Loucy (cell line): Measurements from ENCODE around the gene FAXDC2.

Source experiments
- H2AFZ ChIP-seq: fragments of 200-600 bp; sonication (generic); 2 replicates; pipeline ENCODE4 v1.6.0; 2016; ENCODE audit warnings: antibody characterized with exemption, mild to moderate bottlenecking, low read length, moderate library complexity
- H3F3A ChIP-seq: fragments of 200-600 bp; 2 replicates; pipeline ENCODE4 v1.6.0; 2016; ENCODE audit warnings: antibody characterized with exemption, low read depth, mild to moderate bottlenecking
- H3K27me3 ChIP-seq: fragments of 200-600 bp; sonication (generic); 2 replicates; pipeline ENCODE4 v1.6.1; 2014; ENCODE audit warnings: low read length, mild to moderate bottlenecking; ENCODE audit not compliant: insufficient read depth, poor library complexity, severe bottlenecking
- H3K36me3 ChIP-seq: fragments of 200-600 bp; sonication (generic); 2 replicates; pipeline ENCODE4 v1.6.1; 2016; ENCODE audit warnings: low read length; ENCODE audit not compliant: insufficient read depth
- H3K4me1 ChIP-seq: fragments of 200-600 bp; sonication (generic); 2 replicates; pipeline ENCODE4 v1.5.1; 2014; ENCODE audit warnings: low read length, mild to moderate bottlenecking; ENCODE audit not compliant: insufficient read depth, poor library complexity, severe bottlenecking
- H3K4me2 ChIP-seq: fragments of 200-600 bp; sonication (generic); 2 replicates; pipeline ENCODE4 v1.6.0; 2014; ENCODE audit warnings: antibody characterized with exemption, low read length, low read depth, mild to moderate bottlenecking; ENCODE audit not compliant: poor library complexity, severe bottlenecking
- H3K4me3 ChIP-seq: fragments of 200-600 bp; sonication (generic); 2 replicates; pipeline ENCODE4 v1.5.1; 2014; ENCODE audit warnings: low read length, mild to moderate bottlenecking, mixed read lengths; ENCODE audit not compliant: poor library complexity, severe bottlenecking
- H3K79me2 ChIP-seq: fragments of 200-600 bp; sonication (generic); 2 replicates; pipeline ENCODE4 v1.6.1; 2014; ENCODE audit warnings: low read length; ENCODE audit not compliant: insufficient read depth
- H3K9ac ChIP-seq: fragments of 200-600 bp; sonication (generic); 2 replicates; pipeline ENCODE4 v1.6.0; 2014; ENCODE audit warnings: mild to moderate bottlenecking, low read depth, low read length, moderate library complexity; ENCODE audit not compliant: poor library complexity, severe bottlenecking
- H3K9me2 ChIP-seq: fragments of 200-600 bp; sonication (generic); replicated peaks from 2 replicates; pipeline ENCODE4 v1.6.1; 2016; ENCODE audit warnings: low read depth, low read length, mixed read lengths
- H3K9me3 ChIP-seq: fragments of 200-600 bp; sonication (generic); 2 replicates; pipeline ENCODE4 v1.6.1; 2014; ENCODE audit warnings: mild to moderate bottlenecking, antibody characterized with exemption, low read length, low read depth; ENCODE audit not compliant: insufficient read depth
- H4K20me1 ChIP-seq: fragments of 200-600 bp; sonication (generic); 2 replicates; pipeline ENCODE4 v1.6.0; 2014; ENCODE audit warnings: antibody characterized with exemption, low read length, mild to moderate bottlenecking; ENCODE audit not compliant: insufficient read depth, poor library complexity, severe bottlenecking
- EZH2phosphoT487 ChIP-seq: fragments of 200-600 bp; IDR thresholded peaks from 2 replicates; pipeline ENCODE4 v1.6.1; 2018; ENCODE audit warnings: antibody characterized with exemption, mild to moderate bottlenecking, moderate library complexity, borderline replicate concordance
- TF ChIP-seq, protein P1 (sequence below): fragments of 200-600 bp; sonication (generic); conservative IDR thresholded peaks from 2 replicates; pipeline ENCODE4 v1.5.1; 2014; ENCODE audit warnings: mild to moderate bottlenecking, antibody characterized with exemption, low read length

FAXDC2 gene

DNA sequence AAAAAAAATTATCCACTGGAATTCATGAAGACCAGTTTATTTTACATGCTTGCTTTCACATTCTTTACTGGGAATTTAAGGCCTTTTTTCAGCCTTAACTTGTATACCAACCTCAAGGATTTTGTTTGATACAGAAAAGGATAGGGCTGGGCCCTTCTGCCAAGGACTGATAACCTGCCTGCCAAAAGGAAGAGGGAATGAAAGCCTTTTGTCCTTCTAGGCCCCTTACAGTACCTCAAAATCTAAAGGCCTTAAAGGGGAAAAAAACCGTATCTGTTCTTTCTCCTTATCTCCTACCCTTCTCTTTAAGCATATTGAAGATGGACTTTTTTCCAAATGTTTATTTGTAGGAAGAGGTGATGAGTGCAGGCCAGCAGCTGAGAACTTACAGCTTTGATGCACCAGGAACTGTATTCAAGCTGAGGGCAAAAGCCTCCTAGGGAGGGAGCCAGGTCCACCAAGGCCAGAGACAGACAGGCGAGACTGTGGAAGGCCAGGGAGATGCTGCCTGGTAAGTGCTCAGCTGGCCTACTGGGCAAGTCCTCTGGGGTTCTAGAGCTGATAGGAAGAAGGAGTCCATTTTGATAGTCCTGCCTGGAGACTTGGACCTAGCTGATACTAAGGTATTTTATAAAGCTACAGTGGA, 31.8 kb downstream of the FAXDC2 start:
- H3K4me2 ChIP-seq: no peak overlapping the region
- no peak overlapping the region for H3K4me3 ChIP-seq
- H2AFZ ChIP-seq: no peak overlapping the region
- no peak overlapping the region for H3K9ac ChIP-seq
- no peaks in the 10 kb centered on the region for H3K9me2 ChIP-seq
- TF ChIP-seq, protein P1, sequence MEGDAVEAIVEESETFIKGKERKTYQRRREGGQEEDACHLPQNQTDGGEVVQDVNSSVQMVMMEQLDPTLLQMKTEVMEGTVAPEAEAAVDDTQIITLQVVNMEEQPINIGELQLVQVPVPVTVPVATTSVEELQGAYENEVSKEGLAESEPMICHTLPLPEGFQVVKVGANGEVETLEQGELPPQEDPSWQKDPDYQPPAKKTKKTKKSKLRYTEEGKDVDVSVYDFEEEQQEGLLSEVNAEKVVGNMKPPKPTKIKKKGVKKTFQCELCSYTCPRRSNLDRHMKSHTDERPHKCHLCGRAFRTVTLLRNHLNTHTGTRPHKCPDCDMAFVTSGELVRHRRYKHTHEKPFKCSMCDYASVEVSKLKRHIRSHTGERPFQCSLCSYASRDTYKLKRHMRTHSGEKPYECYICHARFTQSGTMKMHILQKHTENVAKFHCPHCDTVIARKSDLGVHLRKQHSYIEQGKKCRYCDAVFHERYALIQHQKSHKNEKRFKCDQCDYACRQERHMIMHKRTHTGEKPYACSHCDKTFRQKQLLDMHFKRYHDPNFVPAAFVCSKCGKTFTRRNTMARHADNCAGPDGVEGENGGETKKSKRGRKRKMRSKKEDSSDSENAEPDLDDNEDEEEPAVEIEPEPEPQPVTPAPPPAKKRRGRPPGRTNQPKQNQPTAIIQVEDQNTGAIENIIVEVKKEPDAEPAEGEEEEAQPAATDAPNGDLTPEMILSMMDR: no peak
- TF ChIP-seq EZH2phosphoT487: no peak
- no peaks in the 10 kb centered on the region for H3K4me1 ChIP-seq
- no peaks in the 10 kb centered on the region for H3F3A ChIP-seq
- H4K20me1 ChIP-seq: no peaks in the 10 kb centered on the region
- H3K9me3 ChIP-seq: no peaks in the 10 kb centered on the region
- peaks cover 28% of the 10 kb centered on the region; the same call in 1 of the 2 replicates for H3K36me3 ChIP-seq
- no peaks in the 10 kb centered on the region for H3K27me3 ChIP-seq
- H3K79me2 ChIP-seq: no peaks in the 10 kb centered on the region

DNA sequence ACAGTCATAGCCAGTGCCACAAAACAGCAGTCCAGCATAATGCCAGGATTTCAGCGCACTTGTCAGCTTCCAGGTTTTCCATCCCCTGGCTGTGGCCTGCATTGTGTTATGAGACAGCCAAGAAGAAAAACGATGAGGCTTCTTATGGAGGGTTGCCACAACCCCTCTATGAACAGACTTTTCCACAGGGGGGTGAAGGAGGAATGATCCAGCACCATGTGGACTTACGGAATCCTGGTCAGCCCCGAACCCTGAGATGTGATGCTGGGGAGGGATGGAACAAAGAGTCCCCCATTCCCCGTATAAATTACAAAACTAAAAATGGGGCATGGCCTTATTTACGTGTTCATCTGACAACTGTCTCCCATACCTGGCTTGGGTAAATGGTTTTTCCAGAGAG, 32.6 kb downstream of the FAXDC2 start:
- Histone ChIP-seq H3K9ac (no peak overlapping the region), H3K79me2 (no peaks in the 10 kb centered on the region), H2AFZ (no peak overlapping the region), H3K4me3 (no peak overlapping the region), H3K4me2 (no peak overlapping the region), H3K27me3 (no peaks in the 10 kb centered on the region), H3K9me2 (no peaks in the 10 kb centered on the region), H3K4me1 (no peaks in the 10 kb centered on the region), H4K20me1 (no peaks in the 10 kb centered on the region), H3F3A (no peaks in the 10 kb centered on the region), H3K9me3 (no peaks in the 10 kb centered on the region), H3K36me3 (peaks cover 35% of the 10 kb centered on the region; the same call in 1 of the 2 replicates)
- no peak for TF ChIP-seq EZH2phosphoT487
- TF ChIP-seq, protein P1: no peak

DNA sequence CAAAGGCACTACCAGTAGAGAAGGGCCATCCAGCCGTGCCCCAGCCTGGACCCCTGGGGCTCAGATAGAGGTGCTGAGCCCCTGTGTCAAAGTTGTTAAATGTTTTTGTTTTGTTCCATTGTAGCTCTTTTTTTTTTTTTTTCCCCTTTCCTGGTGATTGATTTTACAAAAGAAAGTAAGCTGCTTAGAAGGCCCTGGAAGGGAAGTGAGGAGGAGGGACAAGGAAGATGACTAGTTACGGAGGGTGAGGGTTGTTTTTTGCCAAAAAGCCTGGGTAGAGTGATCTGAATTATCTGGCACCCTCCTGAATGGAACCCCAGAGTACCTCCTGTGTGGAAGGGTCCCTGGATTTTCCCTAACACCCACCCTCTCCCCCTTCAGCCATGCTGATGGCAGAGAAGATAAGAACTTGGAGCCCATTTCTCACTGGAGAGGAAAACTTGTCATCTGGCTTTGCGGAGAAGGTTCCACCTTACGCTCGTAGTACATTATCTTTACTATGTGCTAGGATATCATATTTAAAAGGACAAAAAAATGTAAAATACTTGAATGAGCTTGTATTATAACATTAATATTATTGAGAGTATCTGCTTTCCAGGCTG, 33.4 kb downstream of the FAXDC2 start:
- Histone ChIP-seq H4K20me1 (no peaks in the 10 kb centered on the region), H3K79me2 (no peaks in the 10 kb centered on the region), H3K9me2 (no peaks in the 10 kb centered on the region), H3K9ac (no peak overlapping the region), H3K4me1 (no peaks in the 10 kb centered on the region), H3K4me3 (no peak overlapping the region), H3K27me3 (no peaks in the 10 kb centered on the region), H3K36me3 (peaks cover 41% of the 10 kb centered on the region; the same call in 1 of the 2 replicates), H3K9me3 (no peaks in the 10 kb centered on the region), H2AFZ (no peak overlapping the region), H3F3A (no peaks in the 10 kb centered on the region), H3K4me2 (no peak overlapping the region)
- TF ChIP-seq, protein P1: no peak
- TF ChIP-seq EZH2phosphoT487: no peak
